ENCODE measurements around the gene CACNA1H. TPM values are rescaled to one million over a fixed set of nuclear protein-coding genes. Genes with fewer than 3 reads are reported as not detected.
"Not testable (repeated sequence)": the region's sequence is repeated elsewhere in the genome, so short reads cannot be mapped to it uniquely, and the experiment has no call there.

The CACNA1H gene
- total and polyA plus RNA-seq, 2 of the 8 experiments (the other 6 are each of a cell fraction or from before 2014, with no cell fraction given) = 14.0 to 28.7 TPM

DNA sequence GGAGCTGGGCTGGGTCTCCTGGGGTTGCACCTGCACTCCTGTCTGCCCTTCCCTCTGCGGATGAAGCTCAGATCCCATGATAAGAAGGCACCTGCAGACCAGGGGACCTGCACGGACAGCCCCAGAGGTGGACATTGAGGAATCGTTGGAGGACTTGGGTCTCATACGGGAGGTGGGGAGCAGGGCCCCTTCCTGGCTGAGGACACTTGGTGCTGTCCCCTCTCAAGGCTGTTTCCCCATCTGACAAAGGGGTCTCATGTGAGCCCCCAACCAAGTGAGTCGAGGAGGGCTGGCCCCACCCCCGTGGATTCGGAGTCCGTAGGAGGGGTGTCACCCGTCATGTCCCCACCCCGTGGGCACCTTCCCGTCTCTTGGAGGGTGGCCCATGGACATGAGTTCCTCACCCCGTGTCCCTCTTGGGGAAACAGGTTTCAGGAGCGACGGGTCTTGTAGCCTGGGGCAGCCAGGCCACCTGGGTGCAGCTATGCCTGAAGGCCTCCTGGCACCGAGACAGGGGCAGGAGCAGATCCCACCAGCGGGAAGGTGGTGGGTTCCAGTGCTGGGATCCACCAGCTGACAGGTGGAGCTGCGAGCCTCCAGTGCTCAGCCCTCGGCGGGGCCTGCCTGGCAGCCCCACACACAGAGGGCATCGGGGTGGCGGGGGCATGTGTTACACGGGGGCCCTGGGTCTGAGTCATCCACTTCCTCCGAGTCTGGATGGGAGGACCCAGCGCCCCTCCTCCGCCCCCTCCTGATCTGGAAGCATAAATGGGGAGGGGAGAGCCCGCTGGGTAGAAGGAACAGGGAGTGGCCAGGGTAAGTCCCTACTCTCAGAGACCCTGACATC is 102.6 kb downstream of the CACNA1H start, which contains the start of gene TPSD1:
TPSD1 (plus strand) TSS at position 794 of the 847 bp plus-strand sequence. CDS start 212 bp downstream, outside the sequence.
- 89% methylated on average over 20 of the region's 26 CpGs; no CpG with 5 or more reads in 1 of the 2 experiments for WGBS, 2 experiments (ENCODE audit: extremely low coverage in 1 of 2, insufficient coverage in 1 of 2, insufficient read length in 1 of 2, insufficient replicate concordance in 2 of 2, low coverage in 1 of 2, low lambda C conversion rate in 2 of 2, missing lambda C conversion rate in 1 of 2)
- H3K79me2 ChIP-seq (ENCODE audit: control insufficient read depth in 1 of 2, insufficient read depth in 2 of 2, low read length in 2 of 2); H3K9ac ChIP-seq (replicated peaks in 1 of 4; ENCODE audit: extremely low read depth in 1 of 4, low read depth in 3 of 4, low read length in 3 of 4): not testable (repeated sequence)

More for the DNA sequence above, 102.6 kb downstream of the CACNA1H start, which contains the start of gene TPSD1:
- H3K4ac ChIP-seq (replicated peaks; ENCODE audit: insufficient read length, low read depth, low read length); H3K27ac ChIP-seq (ENCODE audit: low read depth, low read length); H2BK5ac ChIP-seq (ENCODE audit: low read depth, low read length); H2BK120ac ChIP-seq (replicated peaks; ENCODE audit: low read depth, low read length); H2AK5ac ChIP-seq (ENCODE audit: low read depth, low read length); H4K91ac ChIP-seq (replicated peaks; ENCODE audit: insufficient read length, low read length); H3K56ac ChIP-seq (replicated peaks; ENCODE audit: insufficient read length, low read depth, low read length); H3K36me3 ChIP-seq (ENCODE audit: control insufficient read depth in 2 of 4, insufficient read depth in 4 of 4, low read length in 3 of 4); DNase-seq (ENCODE audit: low read depth in 1 of 2, low spot score in 2 of 2); H2BK15ac ChIP-seq (ENCODE audit: low read length); H3K14ac ChIP-seq (ENCODE audit: insufficient read length); H4K5ac ChIP-seq (ENCODE audit: insufficient read length, low read depth, low read length); POLR2A ChIA-PET (ENCODE audit: partially characterized antibody); H3K4me3 ChIP-seq (ENCODE audit: extremely low read depth in 1 of 4, insufficient read depth in 2 of 4, low read depth in 3 of 4, low read length in 4 of 4); H4K20me1 ChIP-seq (replicated peaks in 1 of 2; ENCODE audit: control insufficient read depth in 1 of 2, insufficient read depth in 2 of 2, low read length in 2 of 2); H3K9me3 ChIP-seq (ENCODE audit: insufficient read depth in 2 of 2, low read depth in 1 of 2, low read length in 1 of 2); H3K23ac ChIP-seq (ENCODE audit: insufficient read length); H3K4me2 ChIP-seq (ENCODE audit: insufficient read depth in 1 of 2, low read depth in 2 of 2, low read length in 2 of 2); H4K8ac ChIP-seq (ENCODE audit: extremely low read depth, insufficient read depth, low read length); H2AFZ ChIP-seq (ENCODE audit: low read length); H3K79me1 ChIP-seq (ENCODE audit: low read depth, low read length); H2BK20ac ChIP-seq (ENCODE audit: low read length); FAIRE-seq; H3K23me2 ChIP-seq (ENCODE audit: low read depth, low read length); H2BK12ac ChIP-seq (ENCODE audit: low read depth, low read length); H3K18ac ChIP-seq (ENCODE audit: extremely low read depth, low read length): not testable (repeated sequence)
- H3K4me1 ChIP-seq (replicated peaks in 1 of 4; ENCODE audit: control insufficient read depth in 3 of 4, insufficient read depth in 4 of 4, low read length in 3 of 4) = peaks cover 0 to 11% (median 7%) of the 10 kb centered on the region in 4 experiments; a peak in 6 of 7 replicates
- CTCF ChIA-PET (ENCODE audit: partially characterized antibody) = interaction anchor here (0.6 kb wide), 2 partner anchors 104 to 1773 kb away, joined by 3 read pairs; no protein-coding TSS in a partner anchor
- peaks cover 0 to 17% (median 10%) of the 10 kb centered on the region in 4 experiments; a peak in 5 of 7 replicates for H3K27me3 ChIP-seq (replicated peaks in 1 of 4; ENCODE audit: control insufficient read depth in 3 of 4, extremely low read depth in 1 of 4, insufficient read depth in 3 of 4, low read length in 3 of 4)
